HG03558 (cell line): Measurements from ENCODE around the gene FFAR3.

Experiments used
- ATAC-seq: cut with Tn5 transposase; IDR thresholded peaks from one replicate; pipeline ENCODE4 v1.9.1; 2021; ENCODE audit warnings: moderate number of reproducible peaks; ENCODE audit not compliant: unreplicated experiment; ENCODE audit errors: extremely low read depth

Gene FFAR3, protein sequence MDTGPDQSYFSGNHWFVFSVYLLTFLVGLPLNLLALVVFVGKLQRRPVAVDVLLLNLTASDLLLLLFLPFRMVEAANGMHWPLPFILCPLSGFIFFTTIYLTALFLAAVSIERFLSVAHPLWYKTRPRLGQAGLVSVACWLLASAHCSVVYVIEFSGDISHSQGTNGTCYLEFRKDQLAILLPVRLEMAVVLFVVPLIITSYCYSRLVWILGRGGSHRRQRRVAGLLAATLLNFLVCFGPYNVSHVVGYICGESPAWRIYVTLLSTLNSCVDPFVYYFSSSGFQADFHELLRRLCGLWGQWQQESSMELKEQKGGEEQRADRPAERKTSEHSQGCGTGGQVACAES

DNA sequence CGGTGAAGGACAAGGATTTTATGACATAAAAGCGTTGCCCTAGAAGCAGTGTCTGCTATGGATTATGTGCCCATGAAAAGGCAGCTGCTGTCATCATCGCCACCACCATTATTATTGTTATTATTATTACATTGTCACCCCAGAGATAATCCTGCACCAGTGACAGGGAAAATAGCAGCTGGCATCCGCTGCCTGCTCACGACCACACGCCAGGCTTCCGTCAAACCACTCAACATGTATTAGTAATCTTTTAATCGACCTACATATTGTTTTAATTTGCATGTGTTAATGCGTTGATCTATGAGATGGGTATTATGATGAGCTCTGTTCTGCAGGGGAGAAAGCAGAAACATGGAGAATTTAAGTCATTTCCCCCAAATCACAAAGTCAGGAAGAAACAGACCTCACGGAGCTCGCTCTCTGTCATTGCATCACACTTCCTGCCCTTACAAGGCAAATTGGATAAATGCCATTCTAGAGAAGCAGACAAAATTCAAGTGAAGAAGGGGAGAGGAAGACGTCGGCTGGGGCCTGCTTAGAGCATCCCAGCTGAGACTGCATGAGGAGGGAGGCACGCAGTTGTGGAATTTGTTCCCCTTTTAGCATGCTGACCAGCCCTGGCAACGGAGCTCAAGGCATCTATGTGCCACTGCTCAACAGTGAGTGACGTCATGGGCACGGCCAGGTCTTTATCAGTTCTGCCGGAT, at the start of gene FFAR3:
TSS of gene FFAR3 (plus strand) at position 594 of the 707 bp plus-strand sequence. CDS start 431 bp downstream, outside the sequence.
- ATAC-seq, result no peak

DNA sequence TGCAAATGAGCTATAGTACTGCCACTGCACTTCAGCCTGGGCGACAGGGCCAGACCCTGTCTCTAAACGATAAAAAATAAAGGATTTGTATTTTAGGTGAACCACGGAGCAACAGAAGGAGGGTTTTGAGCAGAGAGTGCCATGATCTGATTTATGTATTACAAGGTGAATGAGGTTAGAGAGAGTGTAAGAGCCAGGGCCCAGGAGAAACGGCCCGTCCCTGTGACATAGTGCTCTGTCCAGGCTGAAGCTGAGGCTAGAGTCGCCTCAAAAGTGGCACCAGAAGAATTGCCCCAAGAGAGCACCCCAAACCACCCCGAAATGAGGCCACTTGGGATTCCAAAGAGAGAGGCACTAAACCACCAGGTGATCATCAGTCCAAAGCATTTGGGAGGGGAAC, 49.4 kb upstream of the FFAR3 start:
- no peak for ATAC-seq

DNA sequence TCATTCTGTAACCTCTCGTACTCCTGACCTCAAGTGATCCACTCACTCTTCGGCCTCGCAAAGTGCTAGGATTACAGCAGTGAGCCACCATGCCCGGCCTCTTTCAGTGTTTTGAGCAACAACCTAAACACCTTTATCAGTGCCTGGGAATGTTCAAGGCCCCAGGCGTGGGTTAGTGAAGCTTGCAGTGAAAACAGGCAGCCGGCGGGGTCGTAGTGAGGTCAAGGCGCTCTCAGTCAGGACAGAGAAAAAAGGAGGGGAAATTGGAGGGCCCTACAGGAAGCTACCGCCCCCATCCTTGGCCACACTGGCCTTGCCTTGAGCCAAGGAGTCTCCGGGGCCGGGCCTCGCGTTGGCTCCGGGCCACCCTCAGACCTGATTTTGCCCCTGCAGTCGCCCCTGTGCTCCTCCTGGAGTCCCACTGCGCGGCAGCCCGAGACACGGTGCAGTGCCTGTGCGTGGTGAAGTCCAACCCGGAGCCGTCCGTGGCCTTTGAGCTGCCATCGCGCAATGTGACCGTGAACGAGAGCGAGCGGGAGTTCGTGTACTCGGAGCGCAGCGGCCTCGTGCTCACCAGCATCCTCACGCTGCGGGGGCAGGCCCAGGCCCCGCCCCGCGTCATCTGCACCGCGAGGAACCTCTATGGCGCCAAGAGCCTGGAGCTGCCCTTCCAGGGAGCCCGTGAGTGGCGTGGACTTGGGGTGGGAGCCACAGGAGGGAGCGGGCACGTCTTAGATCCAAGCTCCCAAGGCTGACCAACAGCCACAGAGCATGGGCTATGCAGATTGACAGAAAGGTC, 48.6 kb upstream of the FFAR3 start:
- no peak for ATAC-seq

DNA sequence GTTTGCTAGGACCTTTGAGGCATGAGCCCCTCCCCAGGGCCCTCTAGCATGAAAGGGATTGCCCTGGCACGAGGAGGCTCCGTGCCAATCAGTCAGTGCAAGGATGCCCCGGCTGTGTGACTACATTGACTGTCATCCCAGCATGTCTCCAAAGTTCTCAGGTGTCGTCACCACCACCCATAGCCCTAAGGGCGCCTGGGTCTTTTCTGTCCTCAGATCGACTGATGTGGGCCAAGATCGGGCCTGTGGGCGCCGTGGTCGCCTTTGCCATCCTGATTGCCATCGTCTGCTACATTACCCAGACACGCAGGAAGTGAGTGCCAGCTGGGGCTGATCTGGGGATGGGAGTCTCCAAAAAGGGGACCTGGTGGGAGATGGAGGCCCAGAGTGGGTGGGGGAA, 47.9 kb upstream of the FFAR3 start:
- ATAC-seq, result no peak

DNA sequence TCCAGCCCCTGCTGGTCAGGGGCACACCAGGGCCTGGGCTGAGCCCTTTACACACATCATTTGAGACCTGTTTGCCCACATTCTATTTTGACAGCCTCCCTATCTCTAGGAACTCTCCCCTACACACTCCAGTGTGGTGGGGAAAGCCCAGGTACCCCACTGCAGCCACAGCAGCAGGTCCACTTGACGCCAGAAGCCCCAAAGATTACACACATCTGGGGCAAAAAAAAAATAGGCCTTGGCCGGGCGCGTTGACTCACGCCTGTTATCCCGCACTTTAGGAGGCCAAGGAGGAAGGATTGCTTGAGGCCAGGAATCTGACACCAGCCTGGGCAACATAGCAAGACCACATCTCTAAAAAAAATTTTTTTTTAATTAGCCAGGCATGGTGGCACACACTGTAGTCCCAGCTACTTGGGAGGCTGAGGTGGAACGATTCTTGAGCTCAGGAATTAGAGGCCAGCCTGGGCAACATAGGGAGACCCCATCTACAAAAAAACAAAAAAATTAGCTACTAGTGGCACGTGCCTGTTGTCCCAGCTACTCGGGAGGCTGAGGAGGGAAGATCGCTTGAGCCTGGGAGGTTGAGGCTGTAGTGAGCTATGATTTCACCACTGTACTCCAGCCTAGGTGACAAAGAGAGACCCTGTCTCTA, 47.3 kb upstream of the FFAR3 start:
- no peak for ATAC-seq

DNA sequence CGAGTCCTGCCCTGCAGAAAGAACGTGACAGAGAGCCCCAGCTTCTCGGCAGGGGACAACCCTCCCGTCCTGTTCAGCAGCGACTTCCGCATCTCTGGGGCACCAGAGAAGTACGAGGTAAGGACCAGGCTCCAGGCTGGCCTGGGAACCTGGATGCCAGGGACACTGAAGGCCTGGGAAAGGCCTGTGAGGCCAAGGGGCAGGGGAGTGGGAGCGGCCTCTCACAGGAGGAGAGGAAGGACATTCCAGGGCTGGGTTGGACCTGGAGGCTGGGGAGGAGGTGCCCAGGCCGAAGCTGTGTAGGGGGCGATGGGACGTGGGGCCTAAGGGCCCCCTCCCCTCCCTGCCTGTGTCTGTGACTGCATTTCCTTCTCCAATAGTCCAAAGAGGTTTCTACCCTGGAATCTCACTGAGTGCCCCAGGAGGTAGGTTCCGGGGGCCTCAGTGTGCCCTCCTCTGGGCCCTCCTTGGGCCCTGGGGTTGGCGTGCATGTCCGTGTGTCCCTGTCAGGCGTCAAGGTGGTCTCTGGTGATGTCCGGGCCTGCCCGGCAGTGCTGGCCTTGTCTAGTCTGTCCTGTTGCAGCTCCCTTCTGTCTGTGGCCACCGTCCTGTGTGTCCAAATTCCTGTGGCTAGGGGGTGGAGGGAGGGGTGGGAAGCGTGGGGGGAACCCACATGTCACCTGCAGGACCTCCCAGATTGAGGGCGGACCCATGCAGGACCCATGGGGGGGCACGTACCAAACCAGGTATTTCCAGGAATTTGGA, 46.2 kb upstream of the FFAR3 start:
- ATAC-seq, result no peak

DNA sequence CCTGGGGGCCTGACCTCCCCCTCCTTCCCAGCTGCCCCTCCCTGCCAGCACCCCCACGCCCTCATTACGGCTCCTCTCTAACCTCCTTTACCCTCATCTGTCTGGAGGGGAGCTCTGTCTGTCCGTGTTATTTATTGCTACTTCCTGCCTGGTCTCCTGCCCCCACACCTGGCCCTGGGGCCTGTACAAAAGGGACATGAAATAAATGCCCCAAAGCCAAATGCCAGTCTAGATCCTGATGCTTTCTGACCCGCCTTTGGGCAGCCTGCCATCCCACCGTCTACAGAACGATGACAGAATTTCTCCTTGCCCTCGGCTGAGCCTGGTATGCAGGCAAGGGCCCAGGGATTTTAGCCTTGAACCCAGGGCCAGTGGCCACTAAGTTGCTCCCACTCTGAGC, 44.7 kb upstream of the FFAR3 start:
- no peak for ATAC-seq

DNA sequence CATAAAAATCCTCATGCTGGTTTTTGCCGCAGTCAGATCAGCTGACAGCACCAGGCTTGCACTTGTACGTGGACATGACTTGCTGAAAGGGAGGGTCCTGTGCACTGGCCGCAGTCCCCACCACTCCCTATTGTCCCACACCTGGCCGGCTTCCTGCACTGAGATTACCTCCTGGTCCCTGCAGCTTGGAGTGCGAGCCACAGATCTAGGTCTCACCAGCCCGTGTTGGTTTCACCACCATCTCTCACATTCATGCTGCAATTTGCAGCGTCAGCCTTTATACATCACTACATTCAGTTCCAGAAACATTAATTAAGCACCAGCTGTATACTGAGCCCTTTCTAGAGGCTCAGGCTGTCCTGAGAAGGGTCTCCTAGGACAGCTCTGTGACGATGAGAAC, 44.2 kb upstream of the FFAR3 start:
- no peak for ATAC-seq

DNA sequence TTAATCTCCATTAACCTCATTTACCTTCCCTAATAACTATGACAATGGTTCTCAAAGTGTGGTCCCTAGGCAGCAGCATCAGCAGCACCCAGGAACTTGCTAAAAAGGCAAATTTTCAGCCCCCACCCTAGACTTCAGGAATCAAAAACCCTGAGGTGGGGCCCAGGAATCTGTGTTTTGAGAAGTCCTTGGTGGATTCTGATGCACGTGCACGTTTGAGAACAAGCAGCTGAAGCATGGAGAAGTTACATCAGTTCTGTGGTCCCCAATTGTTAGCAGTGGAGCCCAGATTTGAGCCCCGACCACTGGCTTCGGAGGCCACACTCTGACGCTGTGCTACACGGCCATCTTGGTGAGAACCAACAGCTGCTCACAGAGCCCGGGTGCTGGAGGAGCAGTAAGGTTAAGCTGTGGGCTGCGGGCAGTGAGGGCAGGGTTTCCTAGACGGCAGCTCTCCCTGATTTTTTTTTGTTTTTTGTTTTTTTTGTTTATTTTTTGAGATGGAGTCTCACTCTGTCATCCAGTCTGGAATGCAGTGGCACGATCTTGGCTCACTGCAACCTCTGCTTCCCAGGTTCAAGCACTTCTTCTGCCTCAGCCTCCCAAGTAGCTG, 43.3 kb upstream of the FFAR3 start:
- no peak for ATAC-seq

DNA sequence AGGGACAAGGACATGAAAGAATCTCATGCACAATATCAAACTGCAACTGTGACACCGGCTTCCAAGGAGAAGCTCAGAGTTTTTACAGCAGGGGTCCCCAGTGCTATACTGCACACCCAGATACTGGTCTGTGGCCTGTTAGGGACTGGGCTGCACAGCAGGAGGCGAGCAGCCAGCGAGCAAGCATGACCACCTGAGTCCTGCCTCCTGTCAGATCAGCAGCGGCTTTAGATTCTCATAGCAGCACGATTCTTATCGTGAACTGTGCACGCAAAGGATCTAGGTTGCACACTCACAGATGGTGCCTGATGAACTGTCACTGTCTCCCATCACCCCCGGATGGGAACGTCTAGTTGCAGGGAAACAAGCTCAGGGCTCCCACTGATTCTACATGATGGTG, 42.4 kb upstream of the FFAR3 start:
- ATAC-seq, result no peak

DNA sequence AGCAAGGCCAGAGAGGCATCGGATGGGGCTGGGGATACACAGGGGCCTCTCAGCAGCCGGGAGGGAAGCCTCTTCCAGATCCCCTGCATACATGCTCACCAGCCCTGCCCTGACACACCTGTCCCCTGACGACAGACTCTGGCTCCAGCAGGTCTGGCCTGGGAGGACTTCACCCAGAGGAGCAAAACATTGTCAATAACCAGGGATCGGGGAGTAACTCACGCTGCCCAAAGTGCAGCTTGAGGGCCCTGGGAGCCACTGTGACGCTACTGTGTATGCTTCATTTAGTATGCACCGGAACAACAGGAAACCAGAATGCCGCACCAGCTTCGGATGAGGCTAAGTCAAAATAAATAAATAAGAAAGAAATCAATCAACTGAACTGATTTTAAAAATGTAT, 41.7 kb upstream of the FFAR3 start:
- ATAC-seq, result no peak

DNA sequence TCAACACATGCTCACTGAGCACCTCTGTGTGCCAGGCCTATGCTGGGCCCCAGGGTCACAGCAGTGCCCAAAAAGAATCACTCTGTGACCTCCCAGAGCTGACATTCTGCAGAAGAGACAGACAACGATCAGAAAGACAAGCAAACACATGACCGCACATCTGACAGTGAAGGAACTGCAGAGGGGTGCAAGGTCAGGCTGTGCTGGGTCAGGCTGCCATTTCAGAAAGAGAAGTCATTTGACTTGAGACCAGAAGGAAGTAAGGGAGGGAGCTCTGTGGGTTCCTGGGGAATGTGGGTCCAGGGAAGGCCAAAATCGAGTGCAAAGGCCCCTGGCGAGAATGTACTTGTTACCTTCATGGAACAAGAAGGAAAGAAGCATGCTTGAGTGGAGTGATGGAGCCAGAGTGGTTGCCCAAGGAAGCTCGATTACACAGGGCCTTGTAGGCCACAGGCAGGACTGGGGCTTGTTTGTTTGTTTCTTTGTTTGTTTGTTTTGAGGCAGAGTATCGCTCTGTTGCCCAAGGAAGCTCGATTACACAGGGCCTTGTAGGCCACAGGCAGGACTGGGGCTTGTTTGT, 40.7 kb upstream of the FFAR3 start:
- ATAC-seq, result no peak

DNA sequence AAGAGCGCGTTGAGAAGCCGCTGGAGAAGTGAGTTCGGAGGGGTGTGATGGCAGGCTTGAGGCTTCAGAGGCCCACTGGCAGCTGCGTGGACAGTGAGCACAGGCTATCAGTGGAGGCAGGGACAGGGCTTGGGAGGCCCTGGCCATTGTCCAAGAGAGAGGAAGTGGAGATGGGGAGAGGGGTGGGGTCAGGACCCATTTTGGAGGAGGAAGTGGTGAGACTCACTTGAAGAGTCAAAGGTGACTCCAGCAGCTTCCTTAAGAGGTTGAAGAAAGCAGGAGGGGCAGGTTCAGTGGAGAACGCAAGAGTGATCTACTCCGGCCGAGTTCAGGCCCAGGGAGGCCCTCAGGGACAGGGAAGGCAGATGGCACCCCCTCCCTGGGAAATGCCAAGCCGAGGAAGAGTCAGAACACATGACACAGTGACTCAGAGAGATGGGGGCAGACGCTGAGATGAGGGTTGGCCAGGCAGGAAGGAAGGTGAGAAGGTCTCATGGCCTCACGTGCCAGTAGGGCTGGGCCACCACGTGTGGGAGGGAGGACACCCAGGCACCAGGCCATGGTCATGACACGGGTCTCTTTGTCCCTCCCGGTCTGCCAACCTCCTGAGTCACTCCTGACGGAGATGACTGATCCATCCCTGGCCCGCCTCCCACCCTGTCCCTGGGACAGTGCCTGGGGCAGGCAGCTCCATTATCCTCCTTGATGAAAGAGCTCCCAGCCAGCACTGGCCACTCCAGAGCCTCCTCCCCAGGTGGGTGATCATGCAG, 39.4 kb upstream of the FFAR3 start:
- no peak for ATAC-seq

DNA sequence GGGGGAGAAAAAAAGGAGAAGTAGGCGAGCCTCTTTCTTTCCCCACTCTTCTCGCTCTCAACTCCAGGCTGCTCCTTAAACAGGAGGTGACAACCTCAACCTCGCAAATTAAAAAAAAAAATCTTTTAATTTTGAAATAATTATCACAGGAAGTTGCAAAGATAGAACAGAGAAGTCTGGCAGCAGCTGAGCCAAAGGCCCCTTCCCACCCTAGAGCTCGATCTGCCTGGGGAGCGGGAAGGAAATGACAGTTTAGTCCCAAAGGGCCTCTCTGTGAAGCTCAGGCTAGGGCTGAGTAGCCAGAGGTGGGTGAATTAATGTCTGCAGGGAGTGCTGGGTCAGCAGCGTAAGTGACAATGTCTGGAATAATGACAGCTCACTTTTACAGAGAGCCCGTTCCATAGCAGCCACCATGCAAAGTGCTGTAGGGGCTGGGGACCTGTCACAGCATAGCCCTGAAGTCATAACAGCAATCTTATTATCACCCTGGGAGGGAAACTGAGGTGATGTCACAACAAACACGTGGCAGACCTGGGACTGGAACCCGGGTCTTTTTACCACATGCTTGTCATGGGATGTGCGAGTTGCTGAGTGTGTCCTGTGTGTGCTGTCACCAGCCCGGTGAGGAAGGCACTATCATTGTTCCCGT, 38.1 kb upstream of the FFAR3 start:
- no peak for ATAC-seq

DNA sequence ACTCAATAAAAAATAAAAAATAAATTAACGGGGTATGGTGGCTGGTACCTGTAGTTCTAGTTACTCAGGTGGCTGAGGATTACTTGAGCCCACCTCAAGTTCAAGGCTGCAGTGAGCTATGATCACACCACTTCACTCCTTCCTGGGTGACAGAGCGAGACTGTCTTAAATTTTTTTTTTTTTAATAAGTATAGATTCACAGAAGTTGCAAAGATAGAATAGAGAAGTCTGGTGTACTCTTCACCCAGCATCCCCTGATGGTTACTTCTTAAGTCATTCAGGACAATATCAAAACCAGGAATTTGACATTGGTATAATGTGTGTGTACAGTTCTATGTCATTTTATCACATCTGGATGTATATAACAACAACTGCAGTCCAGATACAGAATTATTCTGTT, 37.0 kb upstream of the FFAR3 start:
- ATAC-seq, result no peak

DNA sequence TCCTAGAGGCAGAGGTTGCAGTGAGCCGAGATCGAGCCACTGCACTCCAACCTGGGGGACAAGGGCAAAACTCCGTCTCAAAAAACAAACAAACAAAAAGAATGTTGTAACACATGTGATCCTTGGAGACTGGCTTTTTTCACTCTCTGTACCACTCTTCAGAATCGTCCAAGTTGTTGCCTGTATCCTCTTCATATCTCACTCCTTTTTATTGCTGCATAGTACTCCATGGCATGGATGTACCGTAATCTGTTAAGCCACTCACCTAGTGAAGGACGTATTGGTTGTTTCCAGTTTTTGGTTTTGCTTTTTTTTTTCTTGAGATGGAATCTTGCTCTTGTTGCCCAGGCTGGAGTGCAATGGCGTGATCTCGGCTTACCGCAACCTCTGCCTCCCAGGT, 36.2 kb upstream of the FFAR3 start:
- no peak for ATAC-seq

DNA sequence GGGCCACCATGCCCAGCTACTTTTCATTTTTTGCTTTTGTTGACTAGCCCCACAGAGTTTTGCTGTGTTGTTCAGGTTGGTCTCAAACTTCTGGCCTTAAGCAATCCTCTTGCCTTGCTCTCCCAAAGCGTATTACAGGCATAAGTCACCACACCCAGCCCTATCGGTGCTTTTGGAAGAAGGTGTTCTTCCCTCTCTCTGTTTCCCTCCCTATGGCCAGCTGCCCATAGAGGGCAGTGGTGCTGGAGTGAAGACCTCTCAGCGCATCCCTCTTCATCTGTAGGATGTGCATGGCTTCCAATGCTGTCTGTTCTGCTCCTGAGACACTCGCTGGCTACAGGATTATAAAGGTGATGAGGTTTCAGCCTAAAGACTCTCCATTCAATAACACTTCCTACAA, 30.6 kb upstream of the FFAR3 start:
- no peak for ATAC-seq

DNA sequence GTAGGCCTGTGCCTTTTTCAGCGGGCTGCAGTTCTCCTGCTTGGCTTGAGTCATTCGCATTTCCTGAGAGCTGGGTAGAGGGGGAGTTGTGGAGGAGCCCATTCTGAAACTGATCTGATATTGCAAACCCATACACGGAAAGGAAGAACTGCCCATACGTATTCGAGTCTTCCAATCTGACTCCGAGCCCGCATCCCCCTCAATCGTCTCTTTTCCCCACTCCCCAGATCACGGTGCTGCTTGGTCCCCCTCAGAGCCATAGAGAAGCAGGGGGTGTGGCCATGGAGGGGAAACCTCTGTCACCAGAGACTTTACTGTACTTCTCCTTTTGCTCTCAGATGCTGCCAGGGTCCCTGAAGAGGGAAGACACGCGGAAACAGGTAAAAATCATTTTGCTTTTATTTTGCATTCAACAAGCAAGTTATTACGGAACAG, 29.4 kb upstream of the FFAR3 start, which contains the start of gene CD22:
TSS of gene CD22 (plus strand) at position 337 of the 435 bp plus-strand sequence. CDS start 2,854 bp downstream, outside the sequence.
- ATAC-seq, result no peak
